Islet of Langerhans (tissue), 1 donor: ENCODE measurements around the gene NSUN7.
"Not testable (repeated sequence)": the region's sequence is repeated elsewhere in the genome, so short reads cannot be mapped to it uniquely, and the experiment has no call there.

Experiments
- FAIRE-seq: peaks from one replicate; lab custom pipeline; 2011; peaks lifted over from hg19 to GRCh38; lab: Jason Lieb, UNC

Gene NSUN7

GRCh38 chr4:40749717-40750460, at the start of gene NSUN7:
TSS of gene NSUN7 (plus strand) at chr4:40749955. CDS start at chr4:40750694, 739 bp downstream.
- FAIRE-seq, result no peak

- FAIRE-seq, result peak; percentile 86
These were observed 47.5 kb upstream of the NSUN7 start for GRCh38 chr4:40702137-40702799.

- no peak for FAIRE-seq
These were observed 47.0 kb upstream of the NSUN7 start for GRCh38 chr4:40702800-40703151.

- FAIRE-seq, result no peak
These were observed 45.7 kb upstream of the NSUN7 start for GRCh38 chr4:40704073-40704472.

- FAIRE-seq, result no peak
These were observed 39.1 kb upstream of the NSUN7 start for GRCh38 chr4:40710484-40711254.

- not testable (repeated sequence) for FAIRE-seq
These were observed 36.8 kb upstream of the NSUN7 start for GRCh38 chr4:40713001-40713400.

GRCh38 chr4:40713798-40714197, 36.0 kb upstream of the NSUN7 start:
- FAIRE-seq, result no peak

- FAIRE-seq, result no peak
These were observed 31.2 kb upstream of the NSUN7 start for GRCh38 chr4:40718586-40718985.

GRCh38 chr4:40719008-40719623, 30.6 kb upstream of the NSUN7 start:
- peak; percentile 96 for FAIRE-seq

GRCh38 chr4:40720351-40720750, 29.4 kb upstream of the NSUN7 start:
- no peak for FAIRE-seq

GRCh38 chr4:40720916-40721315, 28.8 kb upstream of the NSUN7 start:
- FAIRE-seq, result no peak

GRCh38 chr4:40721730-40722171, 28.0 kb upstream of the NSUN7 start:
- FAIRE-seq, result no peak

GRCh38 chr4:40722576-40723161, 27.1 kb upstream of the NSUN7 start:
- no peak for FAIRE-seq

GRCh38 chr4:40723728-40724127, 26.0 kb upstream of the NSUN7 start:
- FAIRE-seq, result no peak

- FAIRE-seq, result no peak
These were observed 21.4 kb upstream of the NSUN7 start for GRCh38 chr4:40728333-40728732.

GRCh38 chr4:40729555-40729954, 20.2 kb upstream of the NSUN7 start:
- no peak for FAIRE-seq

- no peak for FAIRE-seq
These were observed 19.6 kb upstream of the NSUN7 start for GRCh38 chr4:40730091-40730679.

GRCh38 chr4:40731361-40731760, 18.4 kb upstream of the NSUN7 start:
- no peak for FAIRE-seq

- FAIRE-seq, result peak; percentile 98
These were observed 17.9 kb upstream of the NSUN7 start for GRCh38 chr4:40731792-40732245.

- no peak for FAIRE-seq
These were observed 16.0 kb upstream of the NSUN7 start for GRCh38 chr4:40733752-40734151.

GRCh38 chr4:40734497-40734896, 15.3 kb upstream of the NSUN7 start:
- FAIRE-seq, result no peak

GRCh38 chr4:40736910-40737309, 12.8 kb upstream of the NSUN7 start:
- peak; percentile 47 for FAIRE-seq
